ENCODE measurements around the gene KIF7. TPM values are rescaled to one million over a fixed set of nuclear protein-coding genes. Genes with fewer than 3 reads are reported as not detected.

KIF7 gene
- total and polyA plus RNA-seq, 11 donors = 1.3 to 9.2 (median 3.2) TPM

DNA sequence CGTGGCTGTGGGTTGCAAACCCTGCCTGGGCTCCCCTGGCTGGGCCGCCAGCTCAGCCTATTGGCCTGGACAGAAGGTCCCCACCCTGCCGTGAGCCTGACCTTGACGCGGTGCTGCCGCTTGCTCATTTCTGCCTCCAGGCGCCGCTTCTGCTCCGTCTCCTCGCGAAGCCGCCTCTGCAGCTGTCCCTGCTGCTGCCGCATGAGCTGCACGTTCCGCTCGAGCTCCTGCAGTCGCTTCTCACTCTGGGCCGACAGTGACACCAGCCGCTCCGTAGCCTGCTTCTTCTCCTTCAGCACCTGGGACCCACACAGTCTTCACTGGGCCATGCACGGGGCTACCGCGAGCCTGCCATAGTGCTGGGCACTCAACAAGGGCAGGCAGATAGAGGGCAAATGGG, 21.7 kb downstream of the KIF7 start:
- Histone ChIP-seq H3K36me3 (peaks cover 0 to 52% (median 33%) of the 10 kb centered on the region in 9 donors), H3K9me3 (no peaks in the 10 kb centered on the region), H3K27ac (no peak overlapping the region), H3K4me1 (no peaks in the 10 kb centered on the region), H3K27me3 (no peaks in the 10 kb centered on the region), H3K4me3 (no peak overlapping the region)
- DNase-seq (no peak), ATAC-seq (no peak)
- WGBS, 4 donors = 93 to 96% (median 94%) methylated on average over 23 of the region's 23 CpGs
- no peak for TF ChIP-seq POLR2A (IDR thresholded peaks at IDR 0.05)
- no peak for TF ChIP-seq CTCF (IDR thresholded peaks at IDR 0.05)
- intact Hi-C loops (cut with DNase I) = no loop called here

- H3K36me3 ChIP-seq = peaks cover 0 to 60% (median 40%) of the 10 kb centered on the region in 9 donors
- H3K27me3 ChIP-seq = no peaks in the 10 kb centered on the region
- no peaks in the 10 kb centered on the region for H3K4me1 ChIP-seq
- 95 to 98% (median 98%) methylated on average over 17 to 18 of the region's 18 CpGs for WGBS, 4 donors
- intact Hi-C loops (cut with DNase I) = no loop called here
- no peak for DNase-seq
- no peaks in the 10 kb centered on the region for H3K9me3 ChIP-seq
- no peak for ATAC-seq
- no peak for TF ChIP-seq CTCF (IDR thresholded peaks at IDR 0.05)
- no peak overlapping the region for H3K4me3 ChIP-seq
- no peak overlapping the region for H3K27ac ChIP-seq
Measured at GRCh38 chr15:89632563-89633430, 22.5 kb downstream of the KIF7 start.

DNA sequence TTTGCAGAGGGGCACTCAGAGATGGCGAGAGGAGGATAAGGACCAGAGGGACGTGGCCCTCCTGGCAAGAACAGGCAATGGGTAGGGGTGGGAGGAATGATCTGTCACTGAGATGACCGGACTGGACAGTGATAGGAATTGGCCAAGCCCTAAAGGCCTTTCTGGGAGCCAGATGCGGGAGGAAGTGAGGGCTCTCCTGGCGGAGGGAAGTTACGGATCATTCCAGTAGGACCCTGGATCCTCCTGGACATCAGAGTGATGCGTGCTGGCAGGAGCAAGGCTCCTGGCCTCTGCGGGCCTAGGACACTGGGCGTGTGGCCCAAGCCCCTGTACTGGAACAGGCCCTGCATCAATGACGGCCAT, 23.4 kb downstream of the KIF7 start:
- Histone ChIP-seq H3K4me1 (no peaks in the 10 kb centered on the region), H3K4me3 (no peak overlapping the region), H3K27me3 (no peaks in the 10 kb centered on the region), H3K27ac (no peak overlapping the region), H3K36me3 (peaks cover 0 to 67% (median 42%) of the 10 kb centered on the region in 9 donors), H3K9me3 (no peaks in the 10 kb centered on the region)
- WGBS, 4 donors = 81 to 91% (median 88%) methylated on average over 9 to 10 of the region's 10 CpGs
- no peak for TF ChIP-seq CTCF (IDR thresholded peaks at IDR 0.05)
- TF ChIP-seq POLR2A (IDR thresholded peaks at IDR 0.05) = no peak
- intact Hi-C loops (cut with DNase I) = no loop called here
- no peak for ATAC-seq
- DNase-seq = no peak

DNA sequence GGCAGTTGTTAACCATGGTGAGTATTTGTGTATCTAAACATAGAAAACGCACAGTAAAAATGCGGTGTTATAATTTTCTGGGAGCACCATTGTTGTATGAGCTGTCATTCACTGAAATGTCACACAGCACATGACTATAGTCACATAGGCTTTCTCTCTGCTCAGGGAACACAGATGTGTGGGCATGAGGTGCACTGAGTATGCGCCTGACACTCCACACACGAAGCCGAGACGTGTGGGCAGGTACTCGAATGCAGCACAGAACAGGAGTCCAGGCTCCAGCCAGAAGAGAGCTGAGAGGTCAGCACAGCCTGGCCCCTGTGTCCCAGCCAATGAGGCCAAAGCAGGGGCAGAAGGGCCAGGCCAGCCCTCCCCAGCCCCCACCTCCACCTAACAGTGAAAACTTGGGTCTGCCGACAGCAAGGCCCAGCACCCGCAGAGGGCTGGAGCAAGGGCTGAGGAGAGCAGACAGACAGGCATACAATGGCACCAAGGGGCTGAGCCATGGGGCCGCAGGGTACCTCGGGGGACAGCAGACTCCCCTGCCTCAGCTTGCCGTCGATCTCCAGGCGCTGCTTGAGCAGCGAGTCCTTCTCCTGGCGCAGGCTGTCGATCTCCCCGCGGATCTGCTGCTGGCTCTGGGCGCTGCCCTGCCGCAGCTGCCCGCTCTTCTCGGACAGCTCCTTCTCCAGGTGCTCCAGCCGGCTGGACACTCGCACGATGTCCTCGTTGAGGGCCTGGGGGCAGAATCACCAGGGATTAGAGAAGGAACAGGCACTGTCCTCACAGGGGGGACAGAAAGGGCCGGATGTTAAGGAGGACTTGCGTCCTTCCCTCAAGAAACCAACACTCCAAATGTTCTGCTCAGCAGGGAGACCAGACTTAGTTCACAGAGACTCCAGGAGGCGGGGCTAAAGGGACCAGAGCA, 24.0 kb downstream of the KIF7 start:
- TF ChIP-seq POLR2A (IDR thresholded peaks at IDR 0.05) (no peak), CTCF (IDR thresholded peaks at IDR 0.05) (no peak)
- 94 to 97% (median 95%) methylated on average over 25 to 30 of the region's 30 CpGs for WGBS, 4 donors
- no peaks in the 10 kb centered on the region for H3K9me3 ChIP-seq
- intact Hi-C loops (cut with DNase I) = no loop called here
- H3K4me1 ChIP-seq = no peaks in the 10 kb centered on the region
- no peak overlapping the region for H3K27ac ChIP-seq
- ATAC-seq (peak in 1 of 4 donors; percentile 22), DNase-seq (no peak)
- H3K27me3 ChIP-seq = no peaks in the 10 kb centered on the region
- H3K36me3 ChIP-seq = peaks cover 0 to 73% (median 48%) of the 10 kb centered on the region in 9 donors
- no peak overlapping the region for H3K4me3 ChIP-seq
